Measurements from ENCODE around the gene WNT8B. TPM values are rescaled to one million over a fixed set of nuclear protein-coding genes. Genes with fewer than 3 reads are reported as not detected.

Gene WNT8B
- total and polyA plus RNA-seq, 2 donors, result 0.14 to 0.18 TPM

DNA sequence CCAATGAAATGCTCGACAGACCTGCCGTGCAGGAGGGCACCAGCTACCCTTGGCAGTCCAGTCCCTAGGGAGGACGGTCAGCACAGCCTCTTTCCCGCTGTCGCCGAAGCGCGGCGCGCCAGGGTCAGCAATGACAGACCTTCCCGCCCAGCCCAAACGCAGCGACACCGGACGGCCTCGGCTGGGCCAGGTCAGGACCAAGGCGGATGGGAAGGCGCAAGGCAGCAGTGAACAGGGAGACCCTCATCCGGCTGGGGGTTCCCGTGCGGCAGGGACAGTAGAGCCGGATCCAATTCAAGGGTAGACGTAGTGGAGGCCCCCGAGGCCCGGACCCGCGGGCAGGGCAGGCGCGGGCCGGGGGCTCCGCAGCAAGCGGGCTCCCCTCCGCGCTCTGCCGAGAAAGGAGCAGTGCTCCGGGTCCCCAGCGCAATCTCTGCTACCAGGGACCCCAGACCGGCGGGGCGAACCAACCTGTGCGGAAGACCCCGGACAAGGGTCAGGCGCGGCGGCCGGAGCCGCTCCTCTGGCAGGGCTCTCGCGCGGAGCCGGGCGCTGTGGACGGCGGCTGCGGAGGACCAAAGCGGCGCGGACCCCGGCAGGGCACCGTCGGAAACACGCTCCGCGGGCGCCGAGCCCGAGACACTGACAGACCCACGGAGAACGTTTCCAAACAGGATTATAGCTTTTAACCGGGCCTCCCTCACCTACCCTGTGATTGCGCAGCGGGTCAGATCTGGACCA, 56.7 kb downstream of the WNT8B start, which contains the start of gene SEC31B:
TSS of gene SEC31B (minus strand) at position 551 of the 741 bp plus-strand sequence. CDS start 2,909 bp downstream, outside the sequence.
- Histone ChIP-seq H3K27ac (ENCODE audit: low read depth in 1 of 2, low read length in 1 of 2) (no peak within 1 kb of the TSS), H3K4me3 (ENCODE audit: low read length in 2 of 2) (no peak within 1 kb of the TSS), H3K36me3 (ENCODE audit: control insufficient read depth in 2 of 2, insufficient read depth in 2 of 2, low read length in 1 of 2) (peaks cover 18 to 19% of the 10 kb centered on the region in 2 donors), H3K4me1 (ENCODE audit: control insufficient read depth in 2 of 2, insufficient read depth in 2 of 2, low read length in 2 of 2) (peaks cover 5 to 17% of the 10 kb centered on the region in 2 donors), H3K9me3 (ENCODE audit: control insufficient read depth in 2 of 2, insufficient read depth in 1 of 2, low read length in 1 of 2) (no peaks in the 10 kb centered on the region), H3K27me3 (ENCODE audit: control insufficient read depth in 2 of 2, insufficient read depth in 1 of 2, low read length in 1 of 2) (peaks cover 2 to 21% of the 10 kb centered on the region in 2 donors)
- 33% methylated on average over 72 of the region's 72 CpGs for WGBS
- DNase-seq (ENCODE audit: low read depth in 6 of 9, low spot score in 9 of 9), result no peak

DNA sequence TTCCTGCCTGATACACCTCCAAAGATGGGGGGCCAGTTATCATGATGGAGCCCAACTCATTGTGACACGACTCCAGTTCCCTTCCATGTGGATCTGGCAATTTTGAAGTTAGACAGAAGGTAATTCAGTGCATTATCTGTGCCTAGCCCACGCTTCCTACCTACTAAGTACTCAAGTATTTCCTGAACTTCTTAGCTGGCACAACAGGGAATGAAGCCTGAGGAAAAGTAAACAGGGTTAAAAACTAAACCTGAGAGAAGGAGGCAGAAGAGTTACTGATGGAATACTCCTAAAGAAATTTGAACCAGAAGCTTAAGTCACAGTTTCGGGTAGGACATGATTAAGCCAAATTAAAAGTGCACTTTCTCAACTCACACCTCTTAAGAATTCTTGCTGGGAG, 58.0 kb downstream of the WNT8B start:
- peaks cover 2 to 21% of the 10 kb centered on the region in 2 donors for H3K27me3 ChIP-seq (ENCODE audit: control insufficient read depth in 2 of 2, insufficient read depth in 1 of 2, low read length in 1 of 2)
- H3K4me3 ChIP-seq (ENCODE audit: low read length in 2 of 2), result no peak overlapping the region

DNA sequence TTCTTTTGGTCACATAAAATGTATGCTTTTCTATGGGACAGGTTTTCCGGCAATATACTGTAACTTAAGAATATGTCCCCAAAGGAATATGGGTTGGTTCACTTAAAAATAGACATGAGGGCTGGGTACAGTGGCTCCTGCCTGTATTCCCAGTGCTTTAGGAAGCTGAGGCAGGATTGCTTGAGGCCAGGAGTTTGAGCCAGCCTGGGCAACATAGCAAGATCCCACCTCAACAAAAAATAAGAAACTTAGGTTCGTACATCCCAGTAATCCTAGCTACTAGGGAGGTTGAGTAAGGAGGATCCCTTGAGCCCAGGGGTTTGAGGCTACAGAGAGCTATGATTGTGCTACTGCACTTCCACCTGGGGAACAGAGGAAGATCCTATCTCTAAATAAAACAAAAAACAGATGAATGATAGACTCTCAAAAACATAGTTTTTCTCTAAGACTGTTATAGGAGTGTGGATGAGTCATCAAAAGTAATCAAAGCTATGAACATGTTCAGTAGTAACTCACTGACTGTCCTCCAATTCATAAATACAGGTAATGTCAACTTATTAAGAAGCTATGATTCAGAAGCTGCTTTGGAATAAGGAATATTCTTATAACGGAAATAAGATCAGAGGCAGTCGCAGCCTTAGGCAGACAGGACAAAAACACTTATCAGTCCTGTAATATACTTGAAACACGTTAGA, 59.4 kb downstream of the WNT8B start:
- Histone ChIP-seq H3K9me3 (ENCODE audit: control insufficient read depth in 2 of 2, insufficient read depth in 1 of 2, low read length in 1 of 2) (no peaks in the 10 kb centered on the region), H3K27ac (ENCODE audit: low read depth in 1 of 2, low read length in 1 of 2) (no peak overlapping the region), H3K27me3 (ENCODE audit: control insufficient read depth in 2 of 2, insufficient read depth in 1 of 2, low read length in 1 of 2) (peaks cover 2 to 21% of the 10 kb centered on the region in 2 donors), H3K36me3 (ENCODE audit: control insufficient read depth in 2 of 2, insufficient read depth in 2 of 2, low read length in 1 of 2) (peaks cover 38 to 39% of the 10 kb centered on the region in 2 donors), H3K4me1 (ENCODE audit: control insufficient read depth in 2 of 2, insufficient read depth in 2 of 2, low read length in 2 of 2) (peaks cover 5 to 12% of the 10 kb centered on the region in 2 donors), H3K4me3 (ENCODE audit: low read length in 2 of 2) (no peak overlapping the region)
- no peak for DNase-seq (ENCODE audit: low read depth in 6 of 9, low spot score in 9 of 9)
- 97% methylated on average over 5 of the region's 5 CpGs for WGBS

More for the DNA sequence above, 58.0 kb downstream of the WNT8B start:
- no peaks in the 10 kb centered on the region for H3K9me3 ChIP-seq (ENCODE audit: control insufficient read depth in 2 of 2, insufficient read depth in 1 of 2, low read length in 1 of 2)
- H3K4me1 ChIP-seq (ENCODE audit: control insufficient read depth in 2 of 2, insufficient read depth in 2 of 2, low read length in 2 of 2), result peaks cover 5 to 17% of the 10 kb centered on the region in 2 donors
- no peak for DNase-seq (ENCODE audit: low read depth in 6 of 9, low spot score in 9 of 9)
- H3K27ac ChIP-seq (ENCODE audit: low read depth in 1 of 2, low read length in 1 of 2), result no peak overlapping the region
- H3K36me3 ChIP-seq (ENCODE audit: control insufficient read depth in 2 of 2, insufficient read depth in 2 of 2, low read length in 1 of 2), result peaks cover 26 to 28% of the 10 kb centered on the region in 2 donors
- 97% methylated on average over 3 of the region's 3 CpGs for whole genome bisulfite sequencing

DNA sequence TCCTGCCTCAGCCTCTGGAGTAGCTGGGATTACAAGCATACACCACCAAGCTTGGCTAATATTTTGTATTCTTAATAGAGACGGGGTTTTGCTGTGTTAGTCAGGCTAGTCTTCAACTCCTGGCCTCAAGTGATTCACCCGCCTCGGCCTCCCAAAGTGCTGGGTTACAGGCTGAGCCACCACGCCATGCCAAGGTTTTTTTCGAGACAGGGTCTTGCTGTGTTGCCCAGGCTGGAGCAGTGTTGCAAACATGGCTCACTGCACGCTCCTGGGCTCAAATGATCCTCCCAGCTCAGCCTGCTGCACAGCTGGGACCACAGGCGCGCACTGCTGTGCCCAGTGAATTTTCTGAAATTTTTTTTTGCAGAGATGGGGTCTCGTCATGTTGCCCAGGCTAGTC, 60.1 kb downstream of the WNT8B start:
- no peak overlapping the region for H3K27ac ChIP-seq (ENCODE audit: low read depth in 1 of 2, low read length in 1 of 2)
- H3K27me3 ChIP-seq (ENCODE audit: control insufficient read depth in 2 of 2, insufficient read depth in 1 of 2, low read length in 1 of 2), result peaks cover 2 to 21% of the 10 kb centered on the region in 2 donors
- no peak overlapping the region for H3K4me3 ChIP-seq (ENCODE audit: low read length in 2 of 2)
- WGBS, result 99% methylated on average over 9 of the region's 9 CpGs
- peaks cover 5 to 12% of the 10 kb centered on the region in 2 donors for H3K4me1 ChIP-seq (ENCODE audit: control insufficient read depth in 2 of 2, insufficient read depth in 2 of 2, low read length in 2 of 2)
- peaks cover 38 to 42% of the 10 kb centered on the region in 2 donors for H3K36me3 ChIP-seq (ENCODE audit: control insufficient read depth in 2 of 2, insufficient read depth in 2 of 2, low read length in 1 of 2)
- no peak for DNase-seq (ENCODE audit: low read depth in 6 of 9, low spot score in 9 of 9)
- H3K9me3 ChIP-seq (ENCODE audit: control insufficient read depth in 2 of 2, insufficient read depth in 1 of 2, low read length in 1 of 2), result no peaks in the 10 kb centered on the region

DNA sequence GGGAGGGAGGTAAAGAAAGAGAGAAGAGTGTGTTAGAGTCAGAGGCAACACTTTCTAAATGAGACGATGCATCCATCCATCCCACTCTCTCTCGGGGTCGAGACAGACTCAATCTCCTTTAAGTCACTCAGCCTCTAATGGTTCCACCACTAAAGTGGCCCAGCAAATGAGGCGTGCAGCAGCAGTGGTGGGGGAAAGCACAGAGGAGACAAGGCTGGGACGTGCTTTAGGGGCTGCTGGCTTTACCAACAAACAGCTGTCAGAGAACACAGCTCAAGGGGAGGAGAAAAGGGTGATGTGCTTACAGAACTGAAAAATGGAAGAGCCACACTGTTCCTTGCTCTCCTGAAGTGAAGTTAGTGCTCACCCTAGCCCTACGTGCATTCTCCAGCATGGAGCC, 61.4 kb downstream of the WNT8B start:
- Histone ChIP-seq H3K27ac (ENCODE audit: low read depth in 1 of 2, low read length in 1 of 2) (no peak overlapping the region), H3K4me3 (ENCODE audit: low read length in 2 of 2) (no peak overlapping the region), H3K36me3 (ENCODE audit: control insufficient read depth in 2 of 2, insufficient read depth in 2 of 2, low read length in 1 of 2) (peaks cover 38 to 42% of the 10 kb centered on the region in 2 donors), H3K27me3 (ENCODE audit: control insufficient read depth in 2 of 2, insufficient read depth in 1 of 2, low read length in 1 of 2) (peaks cover 2 to 16% of the 10 kb centered on the region in 2 donors), H3K4me1 (ENCODE audit: control insufficient read depth in 2 of 2, insufficient read depth in 2 of 2, low read length in 2 of 2) (peaks cover 6 to 12% of the 10 kb centered on the region in 2 donors), H3K9me3 (ENCODE audit: control insufficient read depth in 2 of 2, insufficient read depth in 1 of 2, low read length in 1 of 2) (no peaks in the 10 kb centered on the region)
- no peak for DNase-seq (ENCODE audit: low read depth in 6 of 9, low spot score in 9 of 9)
- 97% methylated on average over 6 of the region's 6 CpGs for WGBS

DNA sequence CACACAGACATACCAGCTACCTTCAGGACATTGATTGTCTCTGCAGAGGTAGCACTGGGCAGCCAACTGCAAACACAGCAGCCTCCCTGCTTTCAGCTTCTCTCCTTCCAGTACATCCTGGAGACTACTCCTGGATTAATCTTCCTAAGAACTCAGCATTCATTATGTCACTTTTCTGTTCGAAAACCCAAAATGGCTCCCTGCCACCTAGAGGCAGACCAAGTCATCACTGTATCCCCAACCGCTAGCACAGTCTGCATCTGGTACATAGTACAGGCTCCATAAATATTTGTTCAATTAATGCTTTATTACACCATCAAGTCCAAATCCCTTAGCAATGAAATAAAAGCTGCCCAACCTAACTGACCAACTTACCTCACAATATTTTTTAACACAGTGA, 61.8 kb downstream of the WNT8B start:
- WGBS, result 95% methylated on average over 2 of the region's 2 CpGs

DNA sequence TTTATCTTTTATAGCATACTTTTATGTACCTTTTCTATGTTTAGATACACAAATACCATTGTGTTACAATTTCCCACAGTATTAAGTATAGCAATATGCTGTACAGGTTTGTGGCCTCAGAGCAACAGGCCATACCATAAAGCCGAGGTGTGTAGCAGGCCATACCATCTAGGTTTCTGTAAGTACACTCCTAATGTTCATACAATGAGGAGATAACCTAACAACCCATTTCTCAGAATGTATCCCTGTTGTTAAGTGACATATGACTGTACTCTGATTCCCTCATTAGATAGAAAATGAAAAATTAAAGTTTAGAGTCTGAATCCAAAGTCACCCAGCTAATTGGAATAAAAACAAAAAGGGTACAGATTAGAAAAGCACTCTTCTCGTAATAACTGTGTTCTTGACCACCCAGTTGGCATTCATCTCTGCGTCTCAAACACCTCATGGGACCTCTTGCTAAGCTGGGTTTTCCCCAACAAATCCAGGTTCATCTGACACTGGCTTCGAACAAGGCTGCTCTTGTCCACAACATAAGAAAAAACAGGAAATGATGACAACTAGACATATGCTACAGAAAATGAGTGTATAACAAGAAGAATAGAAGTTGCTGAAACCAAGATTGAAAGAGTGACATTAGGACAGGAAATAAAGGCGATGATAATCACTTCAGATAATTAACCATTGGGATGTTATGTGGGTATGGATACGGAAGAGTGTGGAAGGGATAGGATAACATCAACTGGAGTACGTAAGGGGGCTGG, 65.5 kb downstream of the WNT8B start:
- Histone ChIP-seq H3K4me1 (ENCODE audit: control insufficient read depth in 2 of 2, insufficient read depth in 2 of 2, low read length in 2 of 2) (peaks cover 11 to 13% of the 10 kb centered on the region in 2 donors), H3K4me3 (ENCODE audit: low read length in 2 of 2) (peak overlapping the region; percentile 67 to 85), H3K27ac (ENCODE audit: low read depth in 1 of 2, low read length in 1 of 2) (no peak overlapping the region), H3K36me3 (ENCODE audit: control insufficient read depth in 2 of 2, insufficient read depth in 2 of 2, low read length in 1 of 2) (peaks cover 31 to 37% of the 10 kb centered on the region in 2 donors), H3K27me3 (ENCODE audit: control insufficient read depth in 2 of 2, insufficient read depth in 1 of 2, low read length in 1 of 2) (no peaks in the 10 kb centered on the region), H3K9me3 (ENCODE audit: control insufficient read depth in 2 of 2, insufficient read depth in 1 of 2, low read length in 1 of 2) (no peaks in the 10 kb centered on the region)
- DNase-seq (ENCODE audit: low read depth in 6 of 9, low spot score in 9 of 9), result no peak
- 79% methylated on average over 7 of the region's 7 CpGs for WGBS

More for the DNA sequence above, 61.8 kb downstream of the WNT8B start:
- Histone ChIP-seq H3K36me3 (ENCODE audit: control insufficient read depth in 2 of 2, insufficient read depth in 2 of 2, low read length in 1 of 2) (peaks cover 38 to 42% of the 10 kb centered on the region in 2 donors), H3K4me1 (ENCODE audit: control insufficient read depth in 2 of 2, insufficient read depth in 2 of 2, low read length in 2 of 2) (peaks cover 6 to 7% of the 10 kb centered on the region in 2 donors), H3K4me3 (ENCODE audit: low read length in 2 of 2) (no peak overlapping the region), H3K27me3 (ENCODE audit: control insufficient read depth in 2 of 2, insufficient read depth in 1 of 2, low read length in 1 of 2) (peaks cover 0 to 12% of the 10 kb centered on the region in 2 donors), H3K27ac (ENCODE audit: low read depth in 1 of 2, low read length in 1 of 2) (no peak overlapping the region), H3K9me3 (ENCODE audit: control insufficient read depth in 2 of 2, insufficient read depth in 1 of 2, low read length in 1 of 2) (no peaks in the 10 kb centered on the region)
- DNase-seq (ENCODE audit: low read depth in 6 of 9, low spot score in 9 of 9), result no peak

DNA sequence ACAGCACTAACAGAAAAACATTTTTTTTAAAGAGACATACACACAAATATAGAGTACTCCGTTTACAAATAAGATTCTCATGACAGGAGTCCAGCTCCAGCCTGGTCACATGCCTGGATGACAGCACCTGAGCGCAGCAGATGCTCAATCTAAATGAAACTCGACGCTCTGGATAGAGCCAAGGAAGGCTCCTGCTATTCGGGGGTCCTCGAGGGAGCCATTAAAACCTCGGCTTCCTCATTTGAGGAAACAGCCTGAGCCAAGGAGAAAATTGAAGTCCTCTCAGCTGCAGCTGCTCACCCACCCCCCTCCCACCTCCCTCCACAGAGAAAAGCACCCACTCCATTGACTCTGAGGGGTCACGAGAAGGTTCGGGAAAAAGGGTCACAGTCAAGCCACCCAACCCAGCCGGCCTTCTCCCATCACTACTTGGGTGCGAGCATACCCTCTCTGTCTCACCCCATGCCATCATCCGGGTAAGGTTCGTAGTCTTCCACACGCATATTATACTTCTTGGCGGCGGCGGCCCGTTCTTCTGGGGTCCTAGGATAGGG, 66.2 kb downstream of the WNT8B start:
- H3K4me1 ChIP-seq (ENCODE audit: control insufficient read depth in 2 of 2, insufficient read depth in 2 of 2, low read length in 2 of 2), result peaks cover 11 to 13% of the 10 kb centered on the region in 2 donors

More for the DNA sequence above, 66.2 kb downstream of the WNT8B start:
- no peaks in the 10 kb centered on the region for H3K9me3 ChIP-seq (ENCODE audit: control insufficient read depth in 2 of 2, insufficient read depth in 1 of 2, low read length in 1 of 2)
- no peak for DNase-seq (ENCODE audit: low read depth in 6 of 9, low spot score in 9 of 9)
- peaks cover 25 to 30% of the 10 kb centered on the region in 2 donors for H3K36me3 ChIP-seq (ENCODE audit: control insufficient read depth in 2 of 2, insufficient read depth in 2 of 2, low read length in 1 of 2)
- H3K27ac ChIP-seq (ENCODE audit: low read depth in 1 of 2, low read length in 1 of 2), result peak overlapping the region in 1 of 2 donors; percentile 70
- H3K27me3 ChIP-seq (ENCODE audit: control insufficient read depth in 2 of 2, insufficient read depth in 1 of 2, low read length in 1 of 2), result no peaks in the 10 kb centered on the region
- H3K4me3 ChIP-seq (ENCODE audit: low read length in 2 of 2), result peak overlapping the region; percentile 67 to 85
- 2% methylated on average over 18 of the region's 18 CpGs for WGBS

Data from thymus (tissue), 11 donors.